Measurements from ENCODE around the gene CNTNAP5.
"Not testable (repeated sequence)": the region's sequence is repeated elsewhere in the genome, so short reads cannot be mapped to it uniquely, and the experiment has no call there.

CNTNAP5 gene

DNA sequence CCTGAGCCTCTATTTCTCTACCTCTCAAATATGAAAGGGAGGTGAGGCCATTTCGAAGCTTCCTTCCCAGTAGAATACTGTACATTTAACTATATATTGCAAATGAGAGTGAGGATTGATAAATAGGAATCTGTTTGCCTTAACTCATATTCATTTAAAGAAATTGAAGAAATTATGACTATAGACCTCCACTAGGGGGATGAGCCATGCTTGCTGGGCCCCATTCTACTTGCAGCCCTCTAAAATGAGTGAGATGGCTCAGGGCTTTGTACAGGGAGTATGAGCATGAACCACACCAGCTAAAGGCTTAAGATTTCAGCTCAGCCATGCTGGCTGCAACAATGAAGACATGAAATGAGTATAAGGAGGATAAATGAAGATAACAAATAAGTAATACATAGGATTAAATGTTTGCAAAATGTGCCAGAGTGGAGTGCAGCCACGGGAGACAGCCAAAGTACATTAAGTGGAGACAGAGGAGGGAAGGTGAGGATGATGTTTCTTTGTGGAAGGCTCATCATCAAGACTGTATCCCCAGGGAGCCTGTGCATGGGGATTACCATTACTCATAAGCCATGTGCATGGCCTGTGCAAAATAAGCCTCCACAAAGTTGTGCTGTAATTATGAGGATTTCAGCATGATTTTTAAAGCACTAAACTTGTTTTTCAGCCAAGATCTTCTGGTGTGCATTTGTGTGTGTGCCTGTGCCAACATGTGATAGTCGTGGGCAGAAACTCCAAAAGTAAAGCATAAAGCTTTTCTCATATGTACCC is 300.8 kb downstream of the CNTNAP5 start:
- no peak for DNase-seq

DNA sequence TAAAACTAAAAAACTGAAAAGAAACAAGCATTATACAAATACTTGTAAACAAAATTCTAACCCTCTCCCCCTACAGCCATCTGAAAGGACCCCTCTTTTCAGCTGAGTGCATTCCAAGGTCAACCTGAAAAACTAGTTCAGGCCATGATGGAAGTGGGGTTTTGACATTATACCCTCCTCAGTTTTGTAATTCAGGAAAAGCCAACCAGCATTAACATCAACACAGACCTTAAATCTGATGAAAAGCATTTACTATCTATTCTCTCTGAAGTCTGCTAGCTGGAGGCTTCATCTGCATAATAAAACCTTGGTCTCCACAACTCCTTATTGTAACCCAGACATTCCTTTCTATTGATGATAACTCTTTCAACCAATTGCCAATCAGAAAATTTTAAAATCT is 302.2 kb downstream of the CNTNAP5 start:
- DNase-seq = no peak

- DNase-seq = no peak
Observed at GRCh38 chr2:124328397-124328796, 303.3 kb downstream of the CNTNAP5 start.

DNA sequence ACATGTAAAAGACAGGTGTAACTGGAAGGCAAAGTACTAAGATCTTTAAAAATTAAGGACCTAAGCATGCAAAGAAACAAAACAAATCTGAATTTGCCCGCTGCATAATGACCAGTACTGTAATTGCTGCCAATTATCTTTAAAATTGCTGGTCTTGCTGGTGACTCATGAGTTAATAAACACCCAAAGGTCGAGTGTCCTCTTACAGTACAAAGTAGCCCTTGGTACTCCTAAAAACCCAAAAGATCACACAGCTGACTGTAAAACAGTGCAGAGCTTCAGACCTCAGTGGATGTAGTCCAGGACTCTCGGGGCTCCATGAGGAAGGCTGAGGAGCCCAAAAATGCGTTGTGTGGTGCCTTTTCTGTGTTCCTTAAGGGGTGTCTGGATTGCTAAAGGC is 308.7 kb downstream of the CNTNAP5 start:
- no peak for DNase-seq

DNA sequence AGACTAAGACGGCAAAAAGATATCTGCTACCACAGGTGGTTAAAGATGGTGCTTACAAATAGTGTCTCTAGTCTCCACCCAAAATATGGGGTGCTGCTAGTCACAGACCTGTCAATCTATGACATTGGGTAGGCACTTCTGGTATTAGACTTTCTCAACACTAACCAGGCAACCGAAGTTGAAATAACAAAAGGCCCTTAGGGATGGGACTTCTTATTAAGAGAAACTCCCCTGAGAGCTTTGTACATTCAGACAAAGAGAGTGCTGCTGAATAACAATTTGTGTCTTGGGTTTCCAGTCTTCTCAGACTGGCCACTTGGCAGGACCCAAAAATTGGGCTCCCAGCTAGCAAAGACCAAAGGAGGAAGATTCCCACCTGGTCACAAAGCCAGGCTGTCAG is 310.0 kb downstream of the CNTNAP5 start:
- no peak for DNase-seq

- DNase-seq = peak; percentile 45
Observed at GRCh38 chr2:124339709-124340108, 314.6 kb downstream of the CNTNAP5 start.

DNA sequence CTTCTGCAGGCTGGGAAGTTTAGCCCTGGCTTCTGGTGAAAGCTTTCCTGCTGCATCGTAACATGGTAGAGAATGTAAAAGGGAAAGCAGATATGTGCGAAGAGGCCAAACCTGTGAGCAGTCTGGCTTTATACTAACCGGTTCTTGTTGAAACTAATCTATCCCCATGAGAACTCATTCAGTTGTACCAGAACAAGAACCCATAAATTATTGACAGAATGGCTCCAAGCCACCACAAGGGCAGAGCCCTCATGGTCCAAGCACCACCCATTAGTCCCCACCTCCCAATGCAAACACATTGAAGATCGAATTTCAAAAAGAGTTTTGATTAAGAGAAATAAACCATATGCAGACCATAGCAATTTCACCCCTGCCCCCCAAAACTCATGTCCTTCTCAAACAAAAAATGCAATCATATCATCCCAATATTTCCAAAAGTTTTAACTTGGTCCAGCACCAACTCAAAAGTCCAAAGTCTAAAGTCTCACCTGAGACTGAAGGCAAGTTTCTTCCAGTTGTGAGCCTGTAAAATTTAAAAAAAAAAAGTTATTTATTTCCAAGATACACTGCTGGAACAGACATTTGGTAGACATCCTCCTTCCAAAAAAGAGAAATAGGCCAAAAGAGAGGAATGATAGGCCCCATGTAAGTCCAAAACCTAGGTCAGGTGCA is 318.9 kb downstream of the CNTNAP5 start:
- no peak for DNase-seq

- DNase-seq = no peak
Observed at GRCh38 chr2:124347209-124347608, 322.1 kb downstream of the CNTNAP5 start.

DNA sequence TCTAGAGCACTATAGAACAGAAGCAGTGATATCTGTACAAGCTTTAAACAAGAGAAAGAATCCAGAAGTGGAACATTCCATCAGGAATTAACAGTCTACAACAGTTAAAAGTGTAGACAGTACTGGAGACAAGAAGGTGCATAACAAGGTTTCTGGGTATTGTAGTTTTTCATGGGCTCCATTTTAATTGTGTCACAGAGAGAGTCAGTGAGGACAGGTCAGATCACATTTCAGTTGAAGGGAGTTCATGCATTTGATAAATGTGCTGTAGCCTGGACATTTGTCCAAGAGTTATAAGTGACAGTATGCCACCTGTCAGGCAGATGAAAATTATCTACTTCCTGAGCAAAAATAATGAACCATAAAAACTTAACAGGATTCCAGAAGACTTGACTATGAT is 328.6 kb downstream of the CNTNAP5 start:
- no peak for DNase-seq

- DNase-seq = no peak
Observed at GRCh38 chr2:124354466-124354865, 329.4 kb downstream of the CNTNAP5 start.

GRCh38 chr2:124361966-124362365 is 336.9 kb downstream of the CNTNAP5 start:
- DNase-seq = not testable (repeated sequence)

DNA sequence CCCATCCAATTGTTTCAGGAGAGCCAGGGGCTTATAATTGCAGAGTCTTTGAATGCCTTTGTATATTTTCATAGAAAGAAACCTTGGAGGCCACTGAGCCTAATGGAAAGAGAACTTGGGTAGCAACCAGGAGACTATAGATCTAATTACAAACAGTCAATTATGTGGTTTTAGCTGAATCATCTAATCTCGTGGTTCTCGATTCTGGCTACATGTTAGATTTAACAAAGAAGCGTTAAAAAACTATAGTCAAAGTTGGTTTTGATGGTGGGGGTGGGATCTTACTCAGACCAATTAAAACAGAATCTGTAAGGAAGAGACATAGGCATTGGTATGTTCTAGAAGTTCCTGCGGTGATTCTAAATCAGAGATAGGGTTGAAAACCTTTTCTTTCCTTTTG is 344.1 kb downstream of the CNTNAP5 start:
- no peak for DNase-seq

GRCh38 chr2:124380221-124380749 is 355.2 kb downstream of the CNTNAP5 start:
- DNase-seq = no peak

DNA sequence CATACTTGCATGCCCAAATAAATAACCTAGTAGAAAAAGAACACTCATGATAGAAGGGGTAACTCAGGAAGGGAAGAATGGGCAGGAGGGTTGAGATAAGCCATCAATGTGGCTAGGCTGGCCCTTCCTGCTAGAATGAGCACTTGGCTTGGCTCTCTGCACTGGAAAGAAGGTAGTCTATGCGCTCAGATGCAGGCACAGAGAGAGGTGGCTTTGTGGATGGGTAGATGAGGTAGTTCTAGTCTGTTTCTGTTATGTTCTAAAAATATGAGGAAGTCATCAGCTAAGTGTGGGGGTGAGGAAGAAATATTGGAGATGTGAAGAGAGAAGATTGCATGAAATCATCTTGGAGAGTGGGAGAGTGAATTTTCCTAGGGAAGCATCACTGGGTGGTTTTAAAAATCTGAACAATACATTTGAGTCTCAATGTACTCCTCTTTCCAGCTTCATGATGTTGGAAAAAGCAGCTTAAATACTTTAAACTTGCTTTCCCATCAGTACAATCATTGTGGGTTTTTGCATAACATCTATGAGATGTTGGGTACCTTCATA is 357.1 kb downstream of the CNTNAP5 start:
- no peak for DNase-seq

GRCh38 chr2:124395961-124396360 is 370.9 kb downstream of the CNTNAP5 start:
- no peak for DNase-seq

- DNase-seq = no peak
Observed at GRCh38 chr2:124402274-124402673, 377.2 kb downstream of the CNTNAP5 start.

- not testable (repeated sequence) for DNase-seq
Observed at GRCh38 chr2:124407836-124408534, 382.9 kb downstream of the CNTNAP5 start.

GRCh38 chr2:124424074-124424473 is 399.0 kb downstream of the CNTNAP5 start:
- DNase-seq = no peak

- DNase-seq = no peak
Observed at GRCh38 chr2:124426122-124426521, 401.0 kb downstream of the CNTNAP5 start.

DNA sequence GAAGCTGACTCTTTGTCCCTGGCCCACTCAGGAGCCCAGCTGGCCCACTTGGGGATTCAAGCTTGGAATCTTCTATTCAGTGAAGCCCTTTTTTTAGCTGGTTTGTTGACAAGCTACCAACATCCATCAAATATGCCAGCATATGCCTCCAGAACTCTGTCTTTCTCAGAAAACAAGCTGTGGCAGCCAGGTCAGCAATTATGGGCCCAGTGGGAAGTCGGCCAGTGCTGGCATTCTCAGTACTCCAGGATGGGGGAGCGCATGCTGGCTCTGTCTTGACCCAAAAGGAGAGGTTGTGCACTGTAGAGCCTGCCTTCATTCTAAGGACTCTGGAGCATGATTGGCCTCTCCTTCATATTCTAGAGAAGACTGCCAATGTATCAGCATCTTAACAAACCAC is 401.5 kb downstream of the CNTNAP5 start:
- DNase-seq = no peak

DNA sequence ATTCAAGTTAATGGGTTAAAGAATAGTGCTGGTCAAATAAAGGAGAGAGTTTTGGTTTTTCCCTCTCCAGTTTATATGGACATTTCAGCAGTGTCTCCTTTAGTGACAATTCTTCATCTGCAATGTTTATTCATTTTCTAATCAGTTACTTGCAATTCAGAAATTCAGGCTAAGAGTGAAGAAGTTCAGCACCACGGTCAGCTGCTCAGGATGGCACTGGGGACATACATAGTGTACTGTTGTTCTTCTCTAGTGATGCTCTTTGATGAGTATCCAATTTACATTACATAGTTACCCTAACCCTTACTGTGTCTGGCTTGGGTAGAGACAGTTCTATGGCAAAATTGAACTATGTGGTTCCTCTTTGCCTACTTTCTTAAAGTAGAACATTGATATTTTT is 412.7 kb downstream of the CNTNAP5 start:
- DNase-seq = no peak

- DNase-seq = no peak
Observed at GRCh38 chr2:124450481-124450880, 425.4 kb downstream of the CNTNAP5 start.

DNA sequence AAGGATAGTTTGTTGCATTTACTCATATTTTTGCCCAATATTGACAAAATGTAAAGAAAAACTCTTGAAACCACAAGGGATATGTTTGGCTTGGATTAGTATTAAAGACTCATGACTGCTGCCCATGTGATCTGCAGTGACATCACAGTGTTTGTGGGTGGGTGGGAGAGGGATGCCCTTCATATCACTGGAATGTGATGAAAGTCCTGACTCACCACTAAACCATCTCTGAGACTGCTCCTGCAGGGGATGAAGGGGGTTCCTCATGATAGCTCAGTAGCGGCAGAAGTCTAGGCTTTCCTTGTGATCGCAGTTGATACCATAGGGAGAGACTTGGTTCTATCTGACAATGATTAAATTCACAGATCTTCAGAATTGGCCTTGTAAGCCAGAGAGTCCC is 451.2 kb downstream of the CNTNAP5 start:
- peak; percentile 10 for DNase-seq

All from fibroblast of skin of abdomen (primary cell).